GM10248 (cell line): ENCODE results near the gene METTL26.

Experiments
- CTCF ChIA-PET: fragments of 300-600 bp; sonication (Branson Sonifier 250); formaldehyde crosslinking; extraction: SDS; loops from one replicate; lab custom pipeline; 2021; ENCODE audit warnings: antibody characterized with exemption; lab: Yijun Ruan, JAX
- POLR2A ChIA-PET: fragments of 350-650 bp; sonication (Branson Sonifier 250); formaldehyde crosslinking; extraction: SDS; loops from one replicate; lab custom pipeline; 2020; ENCODE audit warnings: antibody characterized with exemption; lab: Yijun Ruan, JAX
- DNase-seq: peaks from one replicate; pipeline ENCODE4 v3.0.0; 2012; ENCODE audit errors: extremely low spot score
- CTCF ChIP-seq: IDR thresholded peaks from 2 replicates; pipeline ENCODE4 v1.5.1; 2012; ENCODE audit warnings: mild to moderate bottlenecking, low read depth; ENCODE audit errors: extremely low read depth, missing control alignments, control extremely low read depth

METTL26 gene

GRCh38 chr16:659618-660017 lies 23.5 kb upstream of the METTL26 start:
- ChIA-PET POLR2A (no interaction called here), CTCF (interaction anchor here (0.8 to 7.3 kb wide), 3 partner anchors 9 to 22 kb away, joined by 3 to 57 read pairs (median 12); partner anchors contain the start of genes RHBDL1, STUB1 and WDR90)
- no peak for DNase-seq
- no peak for TF ChIP-seq CTCF

DNA sequence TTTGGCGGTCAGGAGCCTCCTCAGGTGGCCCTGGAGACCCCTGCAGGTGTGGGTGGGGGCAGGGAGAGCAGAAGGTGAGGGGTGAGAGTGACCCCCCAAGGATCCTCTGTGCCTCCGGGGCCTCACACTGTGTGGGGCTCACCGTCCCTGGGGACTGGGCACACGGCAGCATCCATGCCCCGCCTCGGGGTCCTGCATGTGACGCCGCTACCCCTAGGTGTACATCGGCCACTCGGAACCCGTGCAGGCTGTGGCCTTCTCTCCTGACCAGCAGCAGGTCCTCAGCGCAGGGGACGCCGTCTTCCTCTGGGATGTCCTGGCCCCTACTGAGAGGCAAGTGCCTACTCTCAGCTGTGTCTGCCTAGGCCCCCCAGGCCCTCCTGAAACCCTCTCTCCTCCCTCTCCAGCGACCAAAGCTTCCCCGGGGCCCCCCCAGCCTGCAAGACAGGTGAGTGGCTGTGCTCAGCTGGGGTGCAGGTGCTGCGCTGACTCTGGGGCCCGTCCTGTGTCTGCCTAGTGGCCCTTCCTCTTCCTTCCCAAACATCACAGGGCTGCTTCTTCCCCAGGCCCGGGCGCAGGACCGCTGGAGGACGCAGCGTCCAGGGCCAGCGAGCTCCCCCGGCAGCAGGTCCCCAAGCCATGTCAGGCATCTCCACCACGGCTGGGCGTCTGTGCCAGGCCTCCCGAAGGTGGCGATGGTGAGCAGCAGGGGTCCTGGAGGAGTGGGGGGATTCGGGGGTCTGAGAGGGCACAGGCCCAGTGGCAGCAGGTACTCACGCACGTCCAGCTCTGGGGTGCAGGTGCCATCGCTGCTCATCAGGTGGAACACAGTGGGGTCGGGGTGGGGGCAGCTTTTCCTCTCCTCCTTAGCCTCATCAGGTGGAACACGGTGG lies 22.8 kb upstream of the METTL26 start:
- DNase-seq: no peak
- no peak for TF ChIP-seq CTCF
- ChIA-PET POLR2A (no interaction called here), CTCF (interaction anchor here (0.8 to 7.3 kb wide), 4 partner anchors 8 to 23 kb away, joined by 3 to 57 read pairs (median 8); partner anchors contain the start of genes RHBDL1, RHOT2, STUB1 and WDR90)

- no peak for TF ChIP-seq CTCF
- POLR2A ChIA-PET: no interaction called here
- CTCF ChIA-PET: interaction anchor here (1.1 to 1.2 kb wide), 2 partner anchors 10 kb away, joined by 3 to 6 read pairs; no protein-coding TSS in a partner anchor
- no peak for DNase-seq
These were observed 21.4 kb upstream of the METTL26 start for GRCh38 chr16:657487-657886.

- CTCF ChIA-PET: interaction anchor here (0.8 to 8.2 kb wide), 2 partner anchors 8 to 13 kb away, joined by 3 to 57 read pairs; no protein-coding TSS in a partner anchor
- TF ChIP-seq CTCF: no peak
- no peak for DNase-seq
- POLR2A ChIA-PET: no interaction called here
These were observed 17.9 kb upstream of the METTL26 start for GRCh38 chr16:654034-654433.

- ChIA-PET CTCF (interaction anchor here (1.0 to 8.2 kb wide), 3 partner anchors 9 to 269 kb away, joined by 3 to 57 read pairs (median 3); no protein-coding TSS in a partner anchor), POLR2A (no interaction called here)
- DNase-seq: no peak
- no peak for TF ChIP-seq CTCF
These were observed 16.6 kb upstream of the METTL26 start for GRCh38 chr16:652454-653305.

GRCh38 chr16:651844-652243 lies 15.7 kb upstream of the METTL26 start:
- no peak for TF ChIP-seq CTCF
- POLR2A ChIA-PET: no interaction called here
- no peak for DNase-seq
- CTCF ChIA-PET: interaction anchor here (1.0 to 8.2 kb wide), 3 partner anchors 8 to 268 kb away, joined by 3 to 57 read pairs (median 3); no protein-coding TSS in a partner anchor
